ENCODE data around the gene PIK3C2G. TPM values are rescaled to one million over a fixed set of nuclear protein-coding genes. Genes with fewer than 3 reads are reported as not detected.

Gene PIK3C2G
- total and polyA plus RNA-seq, 2 of the 4 experiments (the other 2 are of a cell fraction) = not detected

GRCh38 chr12:18375583-18375982 is 114.3 kb downstream of the PIK3C2G start:
- Histone ChIP-seq H4K8ac (ENCODE audit: low read depth in 2 of 2, low read length in 2 of 2) (no peak overlapping the region), H3K4ac (ENCODE audit: low read depth, low read length) (no peak overlapping the region), H4K5ac (ENCODE audit: low read depth, low read length) (no peak overlapping the region), H3K4me1 (ENCODE audit: control insufficient read depth, insufficient read depth, low read length) (no peaks in the 10 kb centered on the region), H3K4me2 (ENCODE audit: low read depth, low read length) (no peak overlapping the region), H3K27ac (ENCODE audit: insufficient read depth, low read length) (no peak overlapping the region), H3K56ac (ENCODE audit: extremely low read depth, insufficient read depth, low read length) (no peak overlapping the region), H2BK20ac (ENCODE audit: low read depth, low read length) (no peak overlapping the region), H4K20me1 (ENCODE audit: insufficient read depth, low read length) (no peaks in the 10 kb centered on the region), H3K9ac (ENCODE audit: low read depth, low read length) (no peak overlapping the region), H3K18ac (ENCODE audit: low read depth, low read length) (no peak overlapping the region), H3K36me3 (ENCODE audit: control insufficient read depth, insufficient read depth, low read length) (no peaks in the 10 kb centered on the region), H3K4me3 (ENCODE audit: insufficient read depth, low read depth, low read length) (no peak overlapping the region), H3K9me3 (ENCODE audit: control insufficient read depth, insufficient read depth, low read length) (peaks cover 13% of the 10 kb centered on the region), H2BK15ac (ENCODE audit: low read depth, low read length) (no peak overlapping the region), H2AFZ (replicated peaks; ENCODE audit: low read length, poor library complexity) (no peak overlapping the region), H2AK5ac (ENCODE audit: low read depth, low read length) (no peak overlapping the region), H3K9me1 (ENCODE audit: insufficient read depth, low read length) (no peaks in the 10 kb centered on the region), H3K27me3 (ENCODE audit: control insufficient read depth, insufficient read depth, low read length) (no peaks in the 10 kb centered on the region), H3K23ac (ENCODE audit: low read depth, low read length) (no peak overlapping the region), H2BK5ac (ENCODE audit: low read depth, low read length, poor library complexity, severe bottlenecking) (no peak overlapping the region), H3K14ac (replicated peaks; ENCODE audit: low read depth, low read length) (no peak overlapping the region), H4K91ac (ENCODE audit: insufficient read depth, low read depth, low read length) (no peak overlapping the region), H3K79me1 (ENCODE audit: low read depth in 1 of 2, low read length in 2 of 2) (no peaks in the 10 kb centered on the region), H2AK9ac (replicated peaks; ENCODE audit: low read depth, low read length, poor library complexity) (no peak overlapping the region), H2BK120ac (ENCODE audit: low read depth, low read length) (no peak overlapping the region)
- dilution Hi-C loops (cut with HindIII; ENCODE audit: low sequenced_read_pairs, unreplicated experiment) (no loop called here), intact Hi-C loops (cut with micrococcal nuclease) (no loop called here), in situ Hi-C loops (cut with MboI; ENCODE audit: low sequenced_read_pairs) (no loop called here)
- ChIA-PET POLR2A (ENCODE audit: unreplicated experiment) (no interaction called here), CTCF (no interaction called here)
- TF ChIP-seq ELK1 (IDR thresholded peaks at IDR 0.05; ENCODE audit: borderline replicate concordance, low read depth, low read length) (no peak), FOS (IDR thresholded peaks at IDR 0.05; ENCODE audit: low read depth, low read length) (no peak), MAZ (IDR thresholded peaks at IDR 0.05; ENCODE audit: borderline replicate concordance, low read depth, low read length) (no peak), NFE2L2 (IDR thresholded peaks at IDR 0.05; ENCODE audit: low read depth, low read length) (no peak), POLR2A (IDR thresholded peaks at IDR 0.05; ENCODE audit: low read depth, low read length) (no peak)
- no peak for ATAC-seq (ENCODE audit: low read depth)
- BruUV-seq (replicated peaks) = no TSS peak
- DNase-seq = no peak
- no CpG with 5 or more reads among the region's 2 CpGs for WGBS, 2 experiments (ENCODE audit: extremely low coverage in 2 of 2, insufficient read length in 1 of 2)

Data from IMR-90 (cell line).